CD14-positive monocyte (primary cell): ENCODE measurements around the gene VMP1. TPM values are rescaled to one million over a fixed set of nuclear protein-coding genes. Genes with fewer than 3 reads are reported as not detected.

Source experiments
- DNase-seq, 3 donors: peaks; one replicate each; pipeline ENCODE4 v3.0.0-alpha.2; 2011 to 2022
- H2AFZ ChIP-seq: 2 replicates; pipeline ENCODE4 v1.6.0; 2012; ENCODE audit warnings: mild to moderate bottlenecking, low read depth, low read length, inconsistent platforms; ENCODE audit not compliant: insufficient read depth, poor library complexity, severe bottlenecking
- H3K27ac ChIP-seq, 2 donors: 1 replicate in 1 of 2; 2 replicates in 1 of 2; pipeline ENCODE4 v1.5.1; 2012 to 2013; ENCODE audit warnings: low read length in 2 of 2, control low read depth in 1 of 2, inconsistent platforms in 1 of 2, low read depth in 1 of 2, mild to moderate bottlenecking in 1 of 2
- H3K27me3 ChIP-seq, 2 donors: one replicate each; pipeline versions ENCODE4 v1.6.0 to v1.6.1; 2011 to 2013; ENCODE audit warnings: low read length in 2 of 2; ENCODE audit not compliant: control insufficient read depth in 2 of 2, insufficient read depth in 2 of 2
- H3K36me3 ChIP-seq, 2 donors: replicated peaks in 1 of 2; 1 replicate in 1 of 2; 2 replicates in 1 of 2; pipeline versions ENCODE4 v1.5.1 to v1.6.1; 2012 to 2013; ENCODE audit warnings: low read length in 2 of 2, control low read depth in 1 of 2, inconsistent platforms in 1 of 2, mild to moderate bottlenecking in 1 of 2; ENCODE audit not compliant: insufficient read depth in 2 of 2, control insufficient read depth in 1 of 2
- H3K4me1 ChIP-seq, 2 donors: 1 replicate in 1 of 2; 2 replicates in 1 of 2; pipeline versions ENCODE4 v1.5.1 to v1.6.1; 2012 to 2013; ENCODE audit warnings: low read length in 2 of 2, control low read depth in 1 of 2, inconsistent platforms in 1 of 2, mild to moderate bottlenecking in 1 of 2, moderate library complexity in 1 of 2; ENCODE audit not compliant: insufficient read depth in 2 of 2, control insufficient read depth in 1 of 2
- H3K4me2 ChIP-seq: replicated peaks from 2 replicates; pipeline ENCODE3; 2012; ENCODE audit warnings: low read length, moderate library complexity, mild to moderate bottlenecking; ENCODE audit not compliant: poor library complexity, severe bottlenecking; ENCODE audit errors: extremely low read depth
- H3K4me3 ChIP-seq, 3 experiments: fragments of 200-600 bp in 1 of 3; sonication (generic) in 1 of 3; replicated peaks in 1 of 3; 1 replicate in 2 of 3; 2 replicates in 1 of 3; pipeline ENCODE4 v1.5.1; 2011 to 2013; ENCODE audit warnings: low read length in 3 of 3, mild to moderate bottlenecking in 3 of 3, control low read depth in 2 of 3, low read depth in 2 of 3, inconsistent platforms in 1 of 3, moderate library complexity in 1 of 3
- H3K79me2 ChIP-seq: 2 replicates; pipeline ENCODE4 v1.6.0; 2012; ENCODE audit warnings: mild to moderate bottlenecking, control low read depth, inconsistent platforms, low read length, moderate library complexity; ENCODE audit not compliant: insufficient read depth
- H3K9ac ChIP-seq: 2 replicates; pipeline ENCODE4 v1.6.0; 2017; ENCODE audit warnings: low read length, mild to moderate bottlenecking; ENCODE audit not compliant: insufficient read depth, poor library complexity, severe bottlenecking
- H3K9me3 ChIP-seq, 2 donors: replicated peaks in 1 of 2; 1 replicate in 1 of 2; 2 replicates in 1 of 2; pipeline versions ENCODE4 v1.5.1 to v1.6.1; 2012 to 2013; ENCODE audit warnings: low read length in 2 of 2, control low read depth in 1 of 2; ENCODE audit not compliant: control insufficient read depth in 1 of 2, insufficient read depth in 1 of 2
- H4K20me1 ChIP-seq: 2 replicates; pipeline ENCODE4 v1.6.0; 2012; ENCODE audit warnings: mild to moderate bottlenecking, low read length, control low read depth, moderate library complexity; ENCODE audit not compliant: insufficient read depth
- H3K27ac Mint-ChIP-seq, 7 donors: one replicate each; pipeline ENCODE4 v1.8.0; 2020; ENCODE audit warnings: mild to moderate bottlenecking in 7 of 7, mixed read lengths in 7 of 7, moderate library complexity in 6 of 7, inconsistent platforms in 2 of 7
- H3K27me3 Mint-ChIP-seq, 3 donors: one replicate each; pipeline ENCODE4 v1.8.0; 2021 to 2022; ENCODE audit warnings: low read depth in 3 of 3, mild to moderate bottlenecking in 3 of 3, mixed read lengths in 3 of 3, moderate library complexity in 3 of 3, inconsistent platforms in 1 of 3
- H3K36me3 Mint-ChIP-seq, 2 donors: one replicate each; pipeline ENCODE4 v1.8.0; 2020; ENCODE audit warnings: mixed read lengths in 2 of 2, inconsistent platforms in 1 of 2, mild to moderate bottlenecking in 1 of 2
- H3K4me1 Mint-ChIP-seq: one replicate; pipeline ENCODE4 v1.8.0; 2020; ENCODE audit warnings: mild to moderate bottlenecking, mixed read lengths
- H3K4me3 Mint-ChIP-seq, 2 donors: one replicate each; pipeline ENCODE4 v1.8.0; 2020; ENCODE audit warnings: mild to moderate bottlenecking in 2 of 2, mixed read lengths in 2 of 2, moderate library complexity in 1 of 2
- H3K9me3 Mint-ChIP-seq, 7 donors: one replicate each; pipeline ENCODE4 v1.8.0; 2020 to 2022; ENCODE audit warnings: mixed read lengths in 7 of 7, mild to moderate bottlenecking in 6 of 7, moderate library complexity in 6 of 7, inconsistent platforms in 2 of 7
- WGBS: methylation state at CpG from one replicate; pipeline ENCODE4 v1.1.5; 2013; ENCODE audit warnings: missing lambda C conversion rate; ENCODE audit not compliant: insufficient coverage; 5-methylcytosine and 5-hydroxymethylcytosine counted together
- intact Hi-C, 2 donors: fragments of 100-400 bp; cut with micrococcal nuclease; formaldehyde crosslinking; loops; one replicate each; pipeline versions ENCODE4 v1.15.0 to v1.15.1; 2023
- polyA plus RNA-seq, 3 donors: library from polyadenylated mRNA; depleted of rRNA in 1 of 3; unstranded in 2 of 3; stranded (reverse) in 1 of 3; fragments of 300-500 nt in 2 of 3; fragments of >200 nt in 1 of 3; fragmentation: Illumina TruSeq in 2 of 3; gene quantifications; 1 replicate in 2 of 3; 2 replicates in 1 of 3; pipeline ENCODE4 v1.2.3, GENCODE V29; 2012 to 2021
- TF ChIP-seq, protein P1 (sequence below): fragments of 200-600 bp; IDR thresholded peaks from one replicate; pipeline ENCODE4 v1.8.0; 2022; ENCODE audit warnings: antibody characterized with exemption, mild to moderate bottlenecking

The VMP1 gene
- polyA plus RNA-seq, 3 donors = 246 to 511 (median 386) TPM

DNA sequence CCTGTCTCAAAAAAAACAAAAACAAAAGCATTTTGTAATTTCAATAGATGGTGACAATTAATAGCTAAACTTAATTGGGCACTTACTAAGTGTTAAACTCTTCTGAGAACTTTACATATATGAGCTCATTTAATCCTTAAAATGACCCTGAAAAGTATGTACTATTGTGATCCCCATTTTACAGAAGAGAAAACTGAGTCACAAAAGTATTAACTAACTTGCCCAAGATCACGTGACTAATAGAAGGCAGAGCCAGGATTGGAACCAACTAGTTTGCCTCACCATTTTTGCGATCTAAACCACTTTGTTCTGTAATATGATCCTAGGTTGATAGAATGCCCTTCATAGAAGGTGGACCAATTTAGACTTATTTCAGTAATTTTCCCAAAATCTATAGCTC lies 26.2 kb downstream of the VMP1 start:
- Histone ChIP-seq H3K9me3 (no peaks in the 10 kb centered on the region), H3K4me3 (no peak overlapping the region), H3K27ac (no peak overlapping the region), H4K20me1 (peaks cover 30% of the 10 kb centered on the region), H3K9ac (no peak overlapping the region), H3K27me3 (no peaks in the 10 kb centered on the region), H3K79me2 (peaks cover 62% of the 10 kb centered on the region), H3K4me2 (no peak overlapping the region), H3K4me1 (peaks cover 25 to 33% of the 10 kb centered on the region in 2 donors), H3K36me3 (peaks cover 46 to 66% of the 10 kb centered on the region in 2 donors), H2AFZ (no peak overlapping the region)
- TF ChIP-seq, protein P1, sequence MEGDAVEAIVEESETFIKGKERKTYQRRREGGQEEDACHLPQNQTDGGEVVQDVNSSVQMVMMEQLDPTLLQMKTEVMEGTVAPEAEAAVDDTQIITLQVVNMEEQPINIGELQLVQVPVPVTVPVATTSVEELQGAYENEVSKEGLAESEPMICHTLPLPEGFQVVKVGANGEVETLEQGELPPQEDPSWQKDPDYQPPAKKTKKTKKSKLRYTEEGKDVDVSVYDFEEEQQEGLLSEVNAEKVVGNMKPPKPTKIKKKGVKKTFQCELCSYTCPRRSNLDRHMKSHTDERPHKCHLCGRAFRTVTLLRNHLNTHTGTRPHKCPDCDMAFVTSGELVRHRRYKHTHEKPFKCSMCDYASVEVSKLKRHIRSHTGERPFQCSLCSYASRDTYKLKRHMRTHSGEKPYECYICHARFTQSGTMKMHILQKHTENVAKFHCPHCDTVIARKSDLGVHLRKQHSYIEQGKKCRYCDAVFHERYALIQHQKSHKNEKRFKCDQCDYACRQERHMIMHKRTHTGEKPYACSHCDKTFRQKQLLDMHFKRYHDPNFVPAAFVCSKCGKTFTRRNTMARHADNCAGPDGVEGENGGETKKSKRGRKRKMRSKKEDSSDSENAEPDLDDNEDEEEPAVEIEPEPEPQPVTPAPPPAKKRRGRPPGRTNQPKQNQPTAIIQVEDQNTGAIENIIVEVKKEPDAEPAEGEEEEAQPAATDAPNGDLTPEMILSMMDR = no peak
- intact Hi-C loops = no loop called here
- no CpG with 5 or more reads among the region's 2 CpGs for WGBS
- peaks cover 31% of the 10 kb centered on the region for H3K4me1 Mint-ChIP-seq
- H3K36me3 Mint-ChIP-seq = peaks cover 51 to 66% of the 10 kb centered on the region in 2 donors
- H3K27ac Mint-ChIP-seq = peak overlapping the region in 1 of 7 donors; percentile 42
- H3K27me3 Mint-ChIP-seq = no peaks in the 10 kb centered on the region
- no peak for DNase-seq
- no peak overlapping the region for H3K4me3 Mint-ChIP-seq
- no peaks in the 10 kb centered on the region for H3K9me3 Mint-ChIP-seq

DNA sequence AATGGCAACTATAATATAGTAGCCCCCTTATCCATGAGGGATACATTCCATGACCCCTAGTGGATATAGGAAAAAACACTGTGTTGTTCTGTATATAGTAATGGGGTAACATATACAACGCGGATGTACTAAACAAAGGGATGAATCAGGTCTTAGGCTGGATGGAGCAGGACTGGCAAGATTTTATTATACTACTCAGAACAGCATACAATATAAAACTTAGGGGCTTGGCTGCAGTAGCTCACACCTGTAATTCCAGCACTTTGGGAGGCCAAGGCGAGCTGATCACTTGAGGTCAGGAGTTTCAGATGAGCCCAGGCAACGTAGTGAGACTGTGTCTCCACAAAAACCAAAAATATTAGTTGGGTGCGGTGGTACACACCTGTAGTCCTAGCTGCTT lies 26.8 kb downstream of the VMP1 start:
- no peak overlapping the region for H2AFZ ChIP-seq
- Mint-ChIP-seq H3K4me1 (peaks cover 26% of the 10 kb centered on the region), H3K36me3 (peaks cover 53 to 71% of the 10 kb centered on the region in 2 donors), H3K27ac (peak overlapping the region in 1 of 7 donors; percentile 42), H3K27me3 (no peaks in the 10 kb centered on the region), H3K4me3 (no peak overlapping the region), H3K9me3 (no peaks in the 10 kb centered on the region)
- H3K4me1 ChIP-seq = peaks cover 20 to 27% of the 10 kb centered on the region in 2 donors
- DNase-seq = no peak
- intact Hi-C loops = no loop called here
- H3K9me3 ChIP-seq = no peaks in the 10 kb centered on the region
- TF ChIP-seq, protein P1 = no peak
- no peak overlapping the region for H3K4me2 ChIP-seq
- no peak overlapping the region for H3K27ac ChIP-seq
- H3K27me3 ChIP-seq = no peaks in the 10 kb centered on the region
- H3K36me3 ChIP-seq = peaks cover 52 to 71% of the 10 kb centered on the region in 2 donors
- no peak overlapping the region for H3K9ac ChIP-seq
- peaks cover 30% of the 10 kb centered on the region for H4K20me1 ChIP-seq
- no peak overlapping the region for H3K4me3 ChIP-seq
- peaks cover 57% of the 10 kb centered on the region for H3K79me2 ChIP-seq
- 100% methylated on average over 2 of the region's 5 CpGs for WGBS
